ENCODE measurements around the gene CELSR1. TPM values are rescaled to one million over a fixed set of nuclear protein-coding genes. Genes with fewer than 3 reads are reported as not detected.

The CELSR1 gene
- total RNA-seq, 1 donor = 1.6 TPM

DNA sequence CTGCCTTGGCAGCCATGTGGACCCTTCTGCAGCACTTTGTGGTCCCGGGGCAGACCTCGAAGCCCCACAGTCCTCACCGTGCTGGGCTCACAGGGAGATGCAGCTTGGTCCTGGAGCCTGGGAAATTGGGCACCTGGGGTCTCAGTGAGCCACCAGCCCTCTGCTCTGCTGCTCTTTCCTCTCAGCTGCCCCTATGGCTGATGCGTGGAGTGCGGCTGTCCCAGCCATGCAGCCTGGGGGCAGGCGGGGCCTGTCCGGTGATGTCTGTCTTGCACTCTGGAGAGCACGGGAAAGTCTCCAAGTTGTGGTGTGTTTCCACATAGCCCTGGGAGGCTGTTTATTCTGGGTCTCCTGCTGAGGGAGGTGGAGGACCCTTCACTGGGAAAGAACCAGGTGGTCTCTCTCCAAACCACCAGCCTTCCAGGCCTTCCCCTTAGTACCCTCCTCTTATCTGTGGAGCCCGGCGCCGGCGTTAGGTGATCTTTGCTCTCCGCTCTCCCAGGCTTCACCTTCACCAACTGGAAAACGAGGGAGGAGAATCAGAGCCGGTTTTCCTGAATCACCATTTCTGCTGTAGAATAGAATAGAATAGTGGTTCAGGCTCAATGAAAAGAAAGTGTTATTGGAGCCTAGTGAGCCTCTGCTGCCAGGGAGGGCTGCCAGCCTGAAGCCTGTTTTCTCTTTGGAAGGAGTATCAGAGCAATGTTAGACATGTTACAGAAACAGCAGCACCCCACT lies 41.6 kb upstream of the CELSR1 start:
- H3K4me3 ChIP-seq (ENCODE audit: low read length) = no peak overlapping the region
- H3K27me3 ChIP-seq (ENCODE audit: insufficient read depth, low read length) = no peaks in the 10 kb centered on the region
- peaks cover 71% of the 10 kb centered on the region for H3K4me1 ChIP-seq (ENCODE audit: insufficient read depth, low read length)
- no peaks in the 10 kb centered on the region for H3K9me3 ChIP-seq (ENCODE audit: low read depth, low read length)

DNA sequence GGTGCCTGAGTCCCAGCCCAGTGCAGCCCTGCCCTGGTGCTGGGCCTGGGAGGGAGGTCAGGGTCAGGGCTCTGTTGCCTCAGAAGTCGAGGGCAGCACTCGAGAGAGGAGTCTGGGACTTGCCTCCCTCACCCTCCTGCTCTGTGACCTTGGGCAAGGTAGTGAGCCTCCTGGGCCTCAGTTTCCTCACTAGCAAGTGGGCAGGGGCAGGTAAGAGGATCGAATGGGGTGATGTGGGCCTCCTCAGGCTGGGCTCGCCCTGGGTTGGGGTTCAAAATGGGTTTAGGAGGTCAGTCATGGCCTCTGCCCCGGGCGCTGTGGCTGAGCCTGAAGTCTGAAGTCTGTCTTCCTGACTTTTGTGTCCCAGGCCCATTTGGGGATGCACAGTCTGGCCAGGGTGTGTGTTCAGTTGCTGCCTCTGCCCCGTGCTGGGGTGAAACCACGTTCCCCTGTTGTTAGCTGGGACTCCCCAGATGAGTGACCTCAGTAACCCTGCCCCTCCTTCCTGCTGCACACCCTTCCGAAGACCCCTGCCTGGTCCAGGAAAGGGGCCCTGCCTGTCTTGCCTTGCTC lies 40.9 kb upstream of the CELSR1 start:
- Histone ChIP-seq H3K4me1 (ENCODE audit: insufficient read depth, low read length) (peaks cover 76% of the 10 kb centered on the region), H3K27me3 (ENCODE audit: insufficient read depth, low read length) (no peaks in the 10 kb centered on the region), H3K9me3 (ENCODE audit: low read depth, low read length) (no peaks in the 10 kb centered on the region), H3K4me3 (ENCODE audit: low read length) (peak overlapping the region; percentile 45)

DNA sequence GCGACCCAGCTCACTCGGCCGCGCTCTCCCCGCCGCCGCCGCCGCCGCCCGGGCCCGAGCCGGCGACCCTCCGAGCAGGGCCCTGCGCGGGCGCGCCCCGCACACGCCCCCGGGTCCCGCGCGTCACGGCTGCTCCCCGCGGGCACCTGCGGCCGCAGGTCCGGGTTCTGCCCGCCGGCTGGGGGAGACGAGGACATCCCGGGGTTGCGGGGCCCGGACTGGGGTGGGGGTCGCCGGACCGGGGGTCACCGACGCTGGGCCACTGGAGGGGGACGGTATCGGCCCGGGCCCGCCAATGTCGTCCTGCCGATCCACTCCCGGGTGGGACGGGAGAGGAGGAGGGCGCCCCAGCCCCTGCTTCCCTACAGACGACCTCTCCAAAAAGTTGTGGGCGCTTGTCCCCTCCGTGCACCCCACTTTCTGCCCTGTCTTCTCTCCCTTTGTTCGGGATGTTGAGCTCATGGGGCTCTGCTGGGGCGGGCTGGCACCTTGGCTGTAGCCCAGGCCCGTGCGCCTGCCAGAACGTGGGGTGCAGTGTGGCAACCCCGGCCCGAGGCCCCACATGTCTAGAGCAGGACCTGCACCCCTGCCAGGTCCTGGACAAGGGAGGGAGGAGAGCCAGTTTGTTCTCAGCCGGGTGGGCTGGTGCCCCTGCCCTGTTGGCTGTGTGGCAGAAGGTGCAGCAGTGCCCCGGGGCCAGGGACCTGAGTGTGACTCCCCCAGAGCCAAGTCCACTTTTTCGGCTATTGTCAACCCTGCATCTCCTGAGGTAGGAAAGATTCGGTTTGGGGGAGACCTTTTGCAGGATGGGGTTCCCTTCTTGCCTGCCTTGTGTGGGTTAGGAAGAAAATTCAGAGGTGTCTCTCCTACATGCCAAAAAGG lies 40.2 kb upstream of the CELSR1 start:
- Histone ChIP-seq H3K4me1 (ENCODE audit: insufficient read depth, low read length) (peaks cover 73% of the 10 kb centered on the region), H3K4me3 (ENCODE audit: low read length) (peak overlapping the region; percentile 45), H3K9me3 (ENCODE audit: low read depth, low read length) (no peaks in the 10 kb centered on the region), H3K27me3 (ENCODE audit: insufficient read depth, low read length) (no peaks in the 10 kb centered on the region)

DNA sequence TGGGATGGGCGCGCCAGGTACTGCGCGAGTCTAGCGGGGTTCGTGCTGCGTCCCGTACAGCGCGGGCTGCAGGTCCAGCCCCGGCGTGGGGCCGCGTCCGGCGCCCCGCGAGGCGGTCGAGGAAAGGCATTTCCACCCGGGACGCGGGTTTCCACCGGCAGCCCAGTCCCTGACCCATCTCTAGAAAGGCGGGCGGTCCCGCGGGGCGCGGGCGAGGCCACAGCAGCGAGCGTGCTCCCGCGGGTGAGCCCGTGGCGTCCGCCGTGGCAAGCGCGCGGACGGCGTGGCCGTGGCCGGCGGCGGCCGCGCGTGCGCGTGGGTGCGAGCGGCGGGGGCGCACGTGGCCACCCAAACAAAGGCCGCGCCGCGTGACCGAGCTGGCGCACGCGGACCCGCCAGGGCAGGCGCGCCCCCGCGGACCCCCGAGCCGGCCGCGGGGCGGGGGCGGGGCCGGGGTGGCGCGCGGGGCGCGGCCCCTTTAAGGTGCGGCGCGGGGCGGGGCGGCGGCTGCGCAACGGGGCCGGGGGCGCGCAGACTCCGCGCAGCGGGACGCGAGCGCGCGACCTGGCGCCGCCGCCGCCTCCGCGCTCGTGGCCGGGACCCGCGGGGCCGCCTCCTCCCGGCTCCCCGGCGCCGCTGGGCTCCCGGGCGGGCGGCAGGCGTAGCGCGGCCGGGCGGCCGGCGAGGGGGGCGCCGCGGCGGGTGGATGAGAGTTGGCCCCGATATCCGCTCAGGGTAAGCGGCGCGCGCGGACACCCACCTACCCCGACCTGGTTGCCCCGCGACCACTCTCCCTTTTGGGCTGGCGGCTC lies 39.3 kb upstream of the CELSR1 start:
- Histone ChIP-seq H3K9me3 (ENCODE audit: low read depth, low read length) (no peaks in the 10 kb centered on the region), H3K27me3 (ENCODE audit: insufficient read depth, low read length) (no peaks in the 10 kb centered on the region), H3K4me3 (ENCODE audit: low read length) (peak overlapping the region; percentile 45), H3K4me1 (ENCODE audit: insufficient read depth, low read length) (peaks cover 64% of the 10 kb centered on the region)

DNA sequence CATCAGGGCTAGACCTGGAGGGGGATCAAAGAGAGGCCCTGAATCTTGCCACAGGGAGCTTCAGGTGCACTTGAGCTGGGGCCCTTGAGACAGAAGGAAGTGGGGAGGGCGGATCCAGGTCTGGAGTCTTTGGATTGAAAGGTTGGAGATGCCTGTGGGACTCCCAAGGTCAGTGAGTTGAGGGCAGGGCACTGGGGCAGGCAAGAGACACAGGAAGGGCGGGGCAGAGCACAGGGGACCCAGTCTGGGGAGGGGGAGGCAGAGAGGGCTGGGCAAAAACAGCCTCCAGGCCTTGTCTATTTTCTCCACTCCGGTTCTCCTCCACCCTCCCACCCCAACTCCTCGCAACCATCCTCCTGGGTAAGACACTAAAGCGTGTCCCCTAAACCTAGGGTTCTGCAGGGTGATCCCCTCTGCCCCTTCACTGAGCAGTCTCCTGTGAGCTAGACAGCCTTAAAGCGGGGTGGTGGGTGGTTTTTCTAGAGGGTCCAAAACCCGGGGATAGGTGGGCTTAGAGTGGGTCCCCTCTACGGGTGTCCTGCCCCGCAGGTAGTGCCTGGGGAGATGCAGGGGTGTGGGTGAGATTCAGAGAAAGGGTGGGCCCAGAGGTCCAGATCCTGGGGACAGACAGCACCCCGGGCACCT lies 38.6 kb upstream of the CELSR1 start:
- Histone ChIP-seq H3K9me3 (ENCODE audit: low read depth, low read length) (no peaks in the 10 kb centered on the region), H3K4me1 (ENCODE audit: insufficient read depth, low read length) (peaks cover 57% of the 10 kb centered on the region), H3K4me3 (ENCODE audit: low read length) (peak overlapping the region; percentile 42), H3K27me3 (ENCODE audit: insufficient read depth, low read length) (no peaks in the 10 kb centered on the region)

DNA sequence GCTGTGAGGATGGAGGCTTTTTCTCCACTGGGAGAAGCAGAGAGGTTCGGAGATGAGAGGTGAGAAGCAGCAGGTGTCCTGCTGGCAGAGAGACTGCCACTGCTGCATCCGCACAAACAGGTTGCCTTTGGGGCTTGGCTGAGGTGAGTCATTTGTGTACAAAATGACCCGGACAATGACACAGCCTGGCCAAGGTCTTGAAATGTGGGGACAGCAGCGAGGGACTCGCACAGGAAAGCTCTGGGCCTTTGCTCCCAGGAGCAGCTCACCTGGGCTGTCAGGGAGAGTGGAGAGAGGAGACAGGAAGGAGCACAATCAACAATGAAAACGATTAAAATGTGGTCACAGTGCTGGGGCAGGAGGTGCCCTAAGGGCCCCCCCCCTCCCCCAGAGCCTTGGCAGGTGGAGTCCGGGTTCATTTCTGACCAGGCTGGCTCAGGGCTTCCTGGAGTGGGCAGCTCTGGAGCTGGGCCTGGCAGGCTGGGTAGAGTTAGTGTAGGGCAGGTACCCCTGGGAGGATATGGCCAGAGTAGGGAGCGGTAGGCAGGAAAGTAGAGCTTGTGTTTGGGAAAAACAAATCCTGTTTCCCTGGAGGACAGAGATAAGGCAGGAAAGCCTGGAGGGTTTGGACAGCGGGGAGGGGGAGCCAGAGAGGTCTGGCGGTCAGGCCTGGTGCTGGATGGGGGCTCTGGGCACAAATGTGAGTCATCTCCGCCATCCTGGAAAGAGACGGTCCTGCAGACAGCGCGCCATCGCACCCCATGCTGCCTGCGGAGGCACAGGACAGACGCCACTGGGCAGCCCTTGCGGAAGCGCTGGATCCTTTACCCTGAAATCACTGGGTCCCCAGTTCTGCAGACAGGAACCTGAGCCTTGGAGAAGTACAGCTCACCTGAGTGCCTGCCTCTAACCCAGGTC lies 37.8 kb upstream of the CELSR1 start:
- Histone ChIP-seq H3K9me3 (ENCODE audit: low read depth, low read length) (no peaks in the 10 kb centered on the region), H3K27me3 (ENCODE audit: insufficient read depth, low read length) (no peaks in the 10 kb centered on the region), H3K4me1 (ENCODE audit: insufficient read depth, low read length) (peaks cover 50% of the 10 kb centered on the region), H3K4me3 (ENCODE audit: low read length) (no peak overlapping the region)

DNA sequence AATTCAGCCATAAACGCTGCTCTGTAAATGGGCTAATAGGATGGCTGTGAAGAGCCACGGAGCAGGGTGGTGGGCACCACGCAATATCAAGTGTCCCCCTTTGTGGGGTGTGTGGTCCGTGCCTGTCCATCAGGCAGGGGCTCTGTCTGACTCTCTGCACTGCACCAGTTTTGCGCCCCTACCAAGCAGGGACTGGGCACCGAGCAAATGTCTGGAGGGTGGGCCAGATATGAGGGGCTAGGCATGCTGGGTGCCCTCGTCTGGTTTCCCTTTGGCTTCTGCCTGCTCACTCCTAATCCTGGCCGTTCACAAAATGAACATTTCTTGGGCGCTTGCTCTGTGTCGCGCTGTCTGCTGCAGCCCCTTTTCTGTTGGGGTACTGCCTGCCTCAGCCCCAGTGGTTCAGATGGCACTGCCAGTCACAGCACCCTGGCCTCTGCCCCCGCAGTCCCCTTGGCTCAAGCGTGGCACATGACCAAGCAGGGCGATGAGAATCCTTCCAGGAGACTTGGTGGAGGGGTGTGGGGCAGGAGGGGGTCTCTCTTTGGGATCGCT lies 37.1 kb upstream of the CELSR1 start:
- no peaks in the 10 kb centered on the region for H3K27me3 ChIP-seq (ENCODE audit: insufficient read depth, low read length)
- H3K4me3 ChIP-seq (ENCODE audit: low read length) = no peak overlapping the region
- H3K4me1 ChIP-seq (ENCODE audit: insufficient read depth, low read length) = peaks cover 45% of the 10 kb centered on the region
- H3K9me3 ChIP-seq (ENCODE audit: low read depth, low read length) = no peaks in the 10 kb centered on the region

DNA sequence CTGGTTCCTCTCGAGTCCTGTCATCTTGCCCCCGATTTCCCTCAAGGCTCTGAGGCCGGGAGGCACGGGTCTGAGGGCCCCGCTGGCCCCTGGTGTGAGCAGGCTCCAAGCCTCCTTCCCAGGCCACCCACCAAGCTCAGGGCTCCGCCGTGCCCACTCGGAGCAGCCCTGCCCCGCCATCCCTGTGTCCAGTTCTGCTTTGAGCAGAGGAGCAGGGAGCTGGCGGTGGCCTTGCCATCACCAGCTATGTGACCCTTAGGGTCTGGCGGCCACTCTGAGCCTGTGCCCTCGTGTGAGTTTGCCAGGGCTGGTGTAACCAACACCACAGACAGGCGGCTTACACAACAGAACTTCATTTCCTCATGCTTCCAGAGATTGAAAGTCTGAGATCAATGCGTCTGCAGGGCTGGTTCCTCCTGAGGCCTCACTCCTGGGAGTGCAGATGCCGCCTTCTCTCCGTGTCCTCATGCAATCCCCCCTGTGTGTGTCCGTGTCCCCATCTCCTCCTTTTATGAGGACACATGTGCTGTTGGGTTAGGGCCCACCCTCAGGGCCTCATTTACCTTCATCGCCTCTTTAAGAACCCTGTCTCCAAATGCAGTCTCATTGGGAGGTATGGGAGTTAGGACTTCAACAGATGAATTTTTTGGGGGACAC lies 36.5 kb upstream of the CELSR1 start:
- H3K4me1 ChIP-seq (ENCODE audit: insufficient read depth, low read length) = peaks cover 39% of the 10 kb centered on the region
- no peaks in the 10 kb centered on the region for H3K27me3 ChIP-seq (ENCODE audit: insufficient read depth, low read length)
- no peaks in the 10 kb centered on the region for H3K9me3 ChIP-seq (ENCODE audit: low read depth, low read length)
- H3K4me3 ChIP-seq (ENCODE audit: low read length) = no peak overlapping the region

DNA sequence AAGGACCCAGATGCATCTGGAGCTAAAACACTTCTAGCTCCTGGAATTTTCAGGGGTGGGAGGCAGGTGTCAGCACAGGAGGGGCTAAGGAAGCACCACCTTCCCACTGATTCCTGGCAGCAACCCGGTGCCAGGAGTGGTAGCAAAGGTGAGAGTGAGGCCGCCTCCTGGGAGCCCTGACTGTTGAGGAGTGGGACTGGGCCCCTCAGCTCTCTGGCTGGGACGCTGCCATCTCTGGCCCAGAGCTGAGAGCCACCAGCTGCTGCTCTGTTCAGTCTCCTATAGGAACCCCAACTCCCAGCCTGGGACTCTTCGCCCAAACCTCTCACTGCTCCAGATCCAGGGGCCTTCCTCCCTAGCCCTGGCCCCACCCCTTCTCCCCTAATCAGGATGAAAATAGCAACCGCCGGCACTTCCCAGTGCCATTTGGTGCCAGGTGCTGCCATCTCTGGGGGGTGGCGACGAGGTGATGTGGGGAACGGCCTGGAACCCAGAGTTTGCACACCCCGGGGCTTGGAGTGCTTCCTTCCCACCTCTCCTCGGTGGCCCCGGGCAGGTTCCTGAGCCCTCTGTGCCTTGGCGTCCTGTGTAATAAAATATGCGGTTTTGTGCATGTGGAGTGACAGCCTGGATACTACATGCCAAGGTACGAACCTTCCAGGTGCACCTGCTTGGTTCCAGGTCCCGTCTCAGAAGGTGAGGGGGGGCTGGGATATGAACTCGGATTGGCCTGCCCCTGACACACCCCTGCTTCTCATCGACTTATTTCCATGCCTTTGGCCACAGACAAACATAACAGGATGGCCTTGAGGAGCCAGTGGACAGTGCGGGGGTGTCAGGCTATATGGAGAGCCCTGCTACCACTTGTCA lies 35.7 kb upstream of the CELSR1 start:
- Histone ChIP-seq H3K27me3 (ENCODE audit: insufficient read depth, low read length) (no peaks in the 10 kb centered on the region), H3K4me1 (ENCODE audit: insufficient read depth, low read length) (peaks cover 32% of the 10 kb centered on the region), H3K4me3 (ENCODE audit: low read length) (no peak overlapping the region), H3K9me3 (ENCODE audit: low read depth, low read length) (no peaks in the 10 kb centered on the region)

DNA sequence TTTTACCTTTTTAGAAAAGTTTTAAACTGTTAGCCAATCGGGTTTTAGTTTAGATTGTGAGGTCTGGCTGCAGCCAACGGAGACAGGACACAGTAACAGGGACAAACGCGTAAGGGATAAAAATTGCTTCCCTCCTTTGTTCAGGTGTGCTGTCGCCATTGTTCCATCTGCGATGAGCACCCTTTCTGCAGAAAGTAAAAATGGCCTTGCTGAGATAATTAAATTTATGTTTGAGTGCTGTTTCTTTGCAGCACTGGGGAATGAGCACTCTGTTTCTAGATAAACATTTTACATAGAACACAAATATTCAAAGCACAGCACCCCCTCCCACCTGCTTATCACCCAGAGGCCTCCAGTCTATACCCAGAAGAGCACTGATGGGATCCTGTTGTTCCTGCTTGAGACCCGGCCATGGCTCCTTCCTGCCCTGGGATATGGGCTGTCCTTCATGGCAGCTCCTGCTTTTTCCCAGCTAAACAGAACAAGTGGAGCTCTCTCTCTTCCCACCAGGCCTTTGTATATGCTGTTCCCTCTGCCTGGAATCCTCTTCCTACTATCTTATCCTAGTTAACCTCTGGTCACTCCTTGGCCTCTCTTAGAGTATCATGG lies 34.3 kb upstream of the CELSR1 start:
- Histone ChIP-seq H3K9me3 (ENCODE audit: low read depth, low read length) (no peaks in the 10 kb centered on the region), H3K27me3 (ENCODE audit: insufficient read depth, low read length) (no peaks in the 10 kb centered on the region), H3K4me3 (ENCODE audit: low read length) (no peak overlapping the region), H3K4me1 (ENCODE audit: insufficient read depth, low read length) (peaks cover 26% of the 10 kb centered on the region)

DNA sequence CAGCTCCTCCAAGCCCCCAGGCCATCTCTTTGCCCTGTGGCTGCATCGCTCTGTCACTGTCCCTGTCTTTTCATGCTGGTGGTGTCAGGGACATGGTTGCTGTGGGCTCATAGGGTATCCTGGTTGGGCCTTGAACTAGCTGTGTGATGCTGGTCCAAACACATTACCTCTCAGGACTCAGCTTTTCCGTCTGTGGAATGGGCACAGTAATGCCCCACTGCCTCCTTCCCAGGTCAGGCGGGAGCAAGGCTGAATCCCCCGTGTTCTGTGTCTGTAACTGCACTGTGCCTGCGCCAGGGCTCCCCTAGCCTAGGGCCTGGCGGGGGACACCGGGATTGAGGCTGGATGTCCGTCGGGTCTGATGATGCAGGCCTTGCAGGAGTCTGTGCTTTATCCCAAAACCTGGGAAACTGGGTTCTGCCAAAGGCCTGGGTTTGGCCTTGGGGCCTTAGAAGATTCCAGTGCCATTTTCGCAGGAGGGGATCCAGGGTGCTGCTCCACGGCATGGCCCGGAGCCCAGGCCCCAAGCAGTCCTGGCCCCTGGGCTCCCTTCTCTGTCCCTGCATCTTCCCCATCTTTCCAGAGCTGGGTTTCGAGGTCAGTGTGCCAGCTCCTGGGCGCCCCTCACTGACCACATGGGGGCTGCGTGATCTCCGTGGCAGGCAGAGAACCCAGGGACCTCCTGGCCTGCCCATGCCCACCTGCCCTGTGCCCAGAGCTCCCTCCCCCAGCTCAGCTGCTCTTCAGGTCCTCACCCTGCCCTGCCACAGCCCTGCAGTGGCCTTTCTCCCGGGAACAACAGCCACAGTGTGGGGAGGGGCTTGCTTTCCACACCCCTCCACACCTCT lies 32.7 kb upstream of the CELSR1 start:
- Histone ChIP-seq H3K27me3 (ENCODE audit: insufficient read depth, low read length) (no peaks in the 10 kb centered on the region), H3K9me3 (ENCODE audit: low read depth, low read length) (no peaks in the 10 kb centered on the region), H3K4me1 (ENCODE audit: insufficient read depth, low read length) (peaks cover 13% of the 10 kb centered on the region), H3K4me3 (ENCODE audit: low read length) (no peak overlapping the region)

Data from mononuclear cell (primary cell).